Panc1 (cell line): ENCODE data around the gene TXNDC9. TPM values are rescaled to one million over a fixed set of nuclear protein-coding genes. Genes with fewer than 3 reads are reported as not detected.

ENCODE experiments used
- ATAC-seq: fragments of 200-7000 bp; cut with Tn5 transposase; 2 replicates; pipeline ENCODE4 v1.9.1; 2020; ENCODE audit warnings: mild to moderate bottlenecking, moderate library complexity
- BruUV-seq: library from RNA; stranded (reverse); fragments of 400-500 nt; replicated peaks from 2 replicates; lab custom pipeline; 2021; lab: Mats Ljungman, UMichigan
- CTCF ChIA-PET: fragments of 300-600 bp; sonication (Branson Sonifier 250); formaldehyde crosslinking; loops from one replicate; lab custom pipeline; 2022; ENCODE audit warnings: antibody characterized with exemption; lab: Charles Lee
- POLR2A ChIA-PET: fragments of 300-600 bp; sonication (Branson Sonifier 250); formaldehyde crosslinking; loops from one replicate; lab custom pipeline; 2022; ENCODE audit warnings: antibody characterized with exemption; lab: Charles Lee
- DNase-seq: peaks from one replicate; pipeline ENCODE4 v3.0.0-alpha.2; 2010; ENCODE audit warnings: low read depth, low spot score
- H3K27ac ChIP-seq: 2 replicates; pipeline ENCODE4 v1.5.1; 2011; ENCODE audit warnings: mild to moderate bottlenecking, low read length, inconsistent platforms
- H3K27me3 ChIP-seq: fragments of 200-500 bp; sonication (Bioruptor generic); 2 replicates; pipeline ENCODE4 v1.6.0; 2014; ENCODE audit warnings: low read length, inconsistent platforms; ENCODE audit not compliant: control insufficient read depth, insufficient read depth
- H3K36me3 ChIP-seq: fragments of 200-500 bp; sonication (Bioruptor generic); 2 replicates; pipeline ENCODE4 v1.5.1; 2014; ENCODE audit warnings: inconsistent platforms, mild to moderate bottlenecking, low read length, moderate library complexity; ENCODE audit not compliant: control insufficient read depth, insufficient read depth
- H3K4me1 ChIP-seq: 2 replicates; pipeline ENCODE4 v1.5.1; 2011; ENCODE audit warnings: inconsistent platforms, mild to moderate bottlenecking, low read length, moderate library complexity; ENCODE audit not compliant: control insufficient read depth, insufficient read depth
- H3K4me3 ChIP-seq, 2 experiments: 2 replicates each; pipeline ENCODE4 v1.5.1; 2011 to 2012; ENCODE audit warnings: low read depth in 2 of 2, low read length in 2 of 2, mild to moderate bottlenecking in 2 of 2, inconsistent platforms in 1 of 2, moderate library complexity in 1 of 2
- H3K9me3 ChIP-seq: fragments of 200-500 bp; sonication (Bioruptor generic); 2 replicates; pipeline ENCODE4 v1.5.1; 2014; ENCODE audit warnings: low read depth, mild to moderate bottlenecking, inconsistent platforms, low read length, moderate library complexity; ENCODE audit not compliant: control insufficient read depth, insufficient read depth
- POLR2AphosphoS5 ChIP-seq: IDR thresholded peaks from 2 replicates; pipeline ENCODE4 v1.6.1; 2012; ENCODE audit warnings: mild to moderate bottlenecking, low read depth, low read length, moderate library complexity
- SIN3A ChIP-seq: IDR thresholded peaks from 2 replicates; pipeline ENCODE4 v1.6.1; 2012; ENCODE audit warnings: low read depth, mild to moderate bottlenecking, low read length, moderate library complexity, borderline replicate concordance; ENCODE audit not compliant: insufficient read depth
- TCF7L2 ChIP-seq: IDR thresholded peaks from 2 replicates; pipeline ENCODE4 v1.6.1; 2011; ENCODE audit warnings: mild to moderate bottlenecking, low read depth, low read length, inconsistent platforms
- in situ Hi-C: cut with HindIII; loops from 2 replicates; pipeline ENCODE4 v1.10.0; 2016; ENCODE audit warnings: low sequenced_read_pairs, low pct_unique_long_range_greater_than_20kb
- intact Hi-C: fragments of 100-400 bp; cut with micrococcal nuclease; formaldehyde crosslinking; loops from one replicate; pipeline ENCODE4 v1.10.0; 2022; ENCODE audit not compliant: unreplicated experiment
- total RNA-seq: library from RNA; stranded (reverse); gene quantifications from one replicate; pipeline ENCODE4 v1.2.1, GENCODE V29; 2021; ENCODE audit not compliant: unreplicated experiment
- TF ChIP-seq, protein P1 (sequence below): fragments of 450-650 bp; IDR thresholded peaks from 2 replicates; pipeline ENCODE4 v1.5.1; 2017; ENCODE audit warnings: mild to moderate bottlenecking
- TF ChIP-seq, protein P2 (sequence below), 2 experiments: IDR thresholded peaks; 2 replicates each; pipeline ENCODE4 v1.6.1; 2011 to 2012; ENCODE audit warnings: low read depth in 2 of 2, control low read depth in 1 of 2, low read length in 1 of 2, mild to moderate bottlenecking in 1 of 2, moderate library complexity in 1 of 2; ENCODE audit not compliant: insufficient read depth in 1 of 2

The TXNDC9 gene
- total RNA-seq, 1 experiment from 2014 or later: 47.0 TPM

DNA sequence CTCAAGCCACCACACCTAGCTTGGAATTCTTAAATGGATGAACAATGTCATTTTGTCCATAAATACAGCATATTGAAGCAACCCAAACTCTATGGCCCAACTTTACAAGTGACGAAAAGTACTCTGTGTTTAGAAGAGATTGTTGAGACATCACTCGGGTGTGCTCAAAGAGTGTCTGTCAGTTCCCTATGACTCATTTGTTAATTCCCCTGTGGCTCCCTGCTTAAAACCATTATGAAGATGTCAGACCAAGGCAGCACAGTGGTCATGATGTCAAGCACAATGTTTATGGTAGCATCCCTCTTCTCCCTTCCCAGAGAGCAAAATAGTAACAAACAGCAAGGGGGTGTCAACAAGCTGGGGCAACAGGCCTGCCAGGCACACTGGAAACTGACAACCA lies 38.1 kb downstream of the TXNDC9 start:
- Histone ChIP-seq H3K9me3 (no peaks in the 10 kb centered on the region), H3K27ac (no peak overlapping the region), H3K36me3 (no peaks in the 10 kb centered on the region), H3K4me1 (no peaks in the 10 kb centered on the region), H3K4me3 (no peak overlapping the region), H3K27me3 (no peaks in the 10 kb centered on the region)
- no peak for DNase-seq
- in situ Hi-C loops (no loop called here), intact Hi-C loops (no loop called here)
- no peak for TF ChIP-seq POLR2AphosphoS5
- no peak for TF ChIP-seq SIN3A
- TF ChIP-seq, protein P1, sequence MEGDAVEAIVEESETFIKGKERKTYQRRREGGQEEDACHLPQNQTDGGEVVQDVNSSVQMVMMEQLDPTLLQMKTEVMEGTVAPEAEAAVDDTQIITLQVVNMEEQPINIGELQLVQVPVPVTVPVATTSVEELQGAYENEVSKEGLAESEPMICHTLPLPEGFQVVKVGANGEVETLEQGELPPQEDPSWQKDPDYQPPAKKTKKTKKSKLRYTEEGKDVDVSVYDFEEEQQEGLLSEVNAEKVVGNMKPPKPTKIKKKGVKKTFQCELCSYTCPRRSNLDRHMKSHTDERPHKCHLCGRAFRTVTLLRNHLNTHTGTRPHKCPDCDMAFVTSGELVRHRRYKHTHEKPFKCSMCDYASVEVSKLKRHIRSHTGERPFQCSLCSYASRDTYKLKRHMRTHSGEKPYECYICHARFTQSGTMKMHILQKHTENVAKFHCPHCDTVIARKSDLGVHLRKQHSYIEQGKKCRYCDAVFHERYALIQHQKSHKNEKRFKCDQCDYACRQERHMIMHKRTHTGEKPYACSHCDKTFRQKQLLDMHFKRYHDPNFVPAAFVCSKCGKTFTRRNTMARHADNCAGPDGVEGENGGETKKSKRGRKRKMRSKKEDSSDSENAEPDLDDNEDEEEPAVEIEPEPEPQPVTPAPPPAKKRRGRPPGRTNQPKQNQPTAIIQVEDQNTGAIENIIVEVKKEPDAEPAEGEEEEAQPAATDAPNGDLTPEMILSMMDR: no peak
- TF ChIP-seq, protein P2, sequence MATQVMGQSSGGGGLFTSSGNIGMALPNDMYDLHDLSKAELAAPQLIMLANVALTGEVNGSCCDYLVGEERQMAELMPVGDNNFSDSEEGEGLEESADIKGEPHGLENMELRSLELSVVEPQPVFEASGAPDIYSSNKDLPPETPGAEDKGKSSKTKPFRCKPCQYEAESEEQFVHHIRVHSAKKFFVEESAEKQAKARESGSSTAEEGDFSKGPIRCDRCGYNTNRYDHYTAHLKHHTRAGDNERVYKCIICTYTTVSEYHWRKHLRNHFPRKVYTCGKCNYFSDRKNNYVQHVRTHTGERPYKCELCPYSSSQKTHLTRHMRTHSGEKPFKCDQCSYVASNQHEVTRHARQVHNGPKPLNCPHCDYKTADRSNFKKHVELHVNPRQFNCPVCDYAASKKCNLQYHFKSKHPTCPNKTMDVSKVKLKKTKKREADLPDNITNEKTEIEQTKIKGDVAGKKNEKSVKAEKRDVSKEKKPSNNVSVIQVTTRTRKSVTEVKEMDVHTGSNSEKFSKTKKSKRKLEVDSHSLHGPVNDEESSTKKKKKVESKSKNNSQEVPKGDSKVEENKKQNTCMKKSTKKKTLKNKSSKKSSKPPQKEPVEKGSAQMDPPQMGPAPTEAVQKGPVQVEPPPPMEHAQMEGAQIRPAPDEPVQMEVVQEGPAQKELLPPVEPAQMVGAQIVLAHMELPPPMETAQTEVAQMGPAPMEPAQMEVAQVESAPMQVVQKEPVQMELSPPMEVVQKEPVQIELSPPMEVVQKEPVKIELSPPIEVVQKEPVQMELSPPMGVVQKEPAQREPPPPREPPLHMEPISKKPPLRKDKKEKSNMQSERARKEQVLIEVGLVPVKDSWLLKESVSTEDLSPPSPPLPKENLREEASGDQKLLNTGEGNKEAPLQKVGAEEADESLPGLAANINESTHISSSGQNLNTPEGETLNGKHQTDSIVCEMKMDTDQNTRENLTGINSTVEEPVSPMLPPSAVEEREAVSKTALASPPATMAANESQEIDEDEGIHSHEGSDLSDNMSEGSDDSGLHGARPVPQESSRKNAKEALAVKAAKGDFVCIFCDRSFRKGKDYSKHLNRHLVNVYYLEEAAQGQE (IDR thresholded peaks at IDR 0.05; ENCODE audit: insufficient read depth in 1 of 2, low read depth in 2 of 2, low read length in 1 of 2): no peak
- no peak for TF ChIP-seq TCF7L2
- no peak for ATAC-seq
- CTCF ChIA-PET: no interaction called here
- POLR2A ChIA-PET: no interaction called here
- BruUV-seq: no TSS peak

DNA sequence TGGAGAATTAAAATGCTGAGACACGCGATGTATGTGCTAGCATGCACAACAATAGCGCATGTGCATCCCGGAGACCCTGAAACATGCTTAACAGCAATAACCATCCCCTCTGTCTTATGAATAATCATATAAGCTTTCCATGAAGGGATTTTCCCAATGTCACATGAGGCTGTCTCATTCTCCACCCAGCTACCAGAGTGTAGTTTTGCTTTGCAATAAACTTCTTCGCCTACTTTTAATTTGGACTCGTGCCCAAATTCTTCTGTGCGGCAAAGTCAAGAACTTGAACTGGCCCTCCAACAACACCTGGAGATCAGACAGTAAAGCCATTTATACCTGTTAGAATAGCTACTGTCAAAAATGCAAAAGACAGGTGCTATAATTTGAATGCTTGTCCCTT lies 50.6 kb downstream of the TXNDC9 start:
- POLR2A ChIA-PET: no interaction called here
- Histone ChIP-seq H3K9me3 (peaks cover 3% of the 10 kb centered on the region; the same call in 1 of the 2 replicates), H3K4me3 (no peak overlapping the region), H3K27me3 (no peaks in the 10 kb centered on the region), H3K27ac (no peak overlapping the region), H3K4me1 (no peaks in the 10 kb centered on the region), H3K36me3 (no peaks in the 10 kb centered on the region)
- no TSS peak for BruUV-seq
- ATAC-seq: no peak
- TF ChIP-seq POLR2AphosphoS5: no peak
- TF ChIP-seq, protein P1: no peak
- no peak for TF ChIP-seq SIN3A
- TF ChIP-seq, protein P2 (IDR thresholded peaks at IDR 0.05; ENCODE audit: insufficient read depth in 1 of 2, low read depth in 2 of 2, low read length in 1 of 2): no peak
- TF ChIP-seq TCF7L2: no peak
- DNase-seq: no peak
- in situ Hi-C loops: no loop called here
- CTCF ChIA-PET: no interaction called here
- intact Hi-C loops: no loop called here
